SK-N-MC (cell line): Measurements from ENCODE around the gene KIAA0825.

Experiments
- DNase-seq: peaks from one replicate; pipeline ENCODE4 v3.0.0-alpha.2; 2011; ENCODE audit warnings: low read depth, low spot score
- H3K27ac ChIP-seq: fragments of 200-600 bp; sonication (generic); 2 replicates; pipeline ENCODE4 v1.5.1; 2016; ENCODE audit warnings: mixed run types
- H3K36me3 ChIP-seq: fragments of 200-600 bp; sonication (generic); 2 replicates; pipeline ENCODE4 v1.6.1; 2017; ENCODE audit warnings: antibody characterized with exemption, low read length, mixed read lengths; ENCODE audit not compliant: insufficient read depth
- H3K4me3 ChIP-seq: fragments of 200-600 bp; sonication (generic); 2 replicates; pipeline ENCODE4 v1.5.1; 2016
- H3K9ac ChIP-seq: fragments of 200-600 bp; sonication (generic); 2 replicates; pipeline ENCODE4 v1.8.0; 2017; ENCODE audit warnings: mixed run types, mixed read lengths; ENCODE audit not compliant: insufficient read length
- H3K9me3 ChIP-seq: fragments of 200-600 bp; sonication (generic); 2 replicates; pipeline ENCODE4 v1.6.1; 2017; ENCODE audit warnings: low read depth, mild to moderate bottlenecking, antibody characterized with exemption, low read length, moderate library complexity, mixed read lengths
- EZH2 ChIP-seq: fragments of 200-600 bp; sonication (generic); IDR thresholded peaks from one replicate; pipeline ENCODE4 v1.6.1; 2017; ENCODE audit warnings: antibody characterized with exemption
- FOXP2 ChIP-seq: optimal IDR thresholded peaks from 2 replicates; pipeline ENCODE3; 2011; ENCODE audit warnings: mild to moderate bottlenecking, moderate library complexity; ENCODE audit not compliant: insufficient read depth; ENCODE audit errors: extremely low read length, control extremely low read depth
- POLR2AphosphoS5 ChIP-seq: IDR thresholded peaks from 2 replicates; pipeline ENCODE4 v1.6.1; 2012; ENCODE audit warnings: mild to moderate bottlenecking, low read depth, low read length, borderline replicate concordance

Gene KIAA0825

GRCh38 chr5:94526706-94527105 lies 91.7 kb downstream of the KIAA0825 start:
- DNase-seq = no peak
- Histone ChIP-seq H3K4me3 (no peak overlapping the region), H3K27ac (no peak overlapping the region), H3K9ac (no peak overlapping the region), H3K9me3 (no peaks in the 10 kb centered on the region), H3K36me3 (no peaks in the 10 kb centered on the region)
- TF ChIP-seq FOXP2 (no peak), EZH2 (no peak), POLR2AphosphoS5 (no peak)

GRCh38 chr5:94524841-94525697 lies 93.3 kb downstream of the KIAA0825 start:
- H3K9me3 ChIP-seq = no peaks in the 10 kb centered on the region
- H3K4me3 ChIP-seq = no peak overlapping the region
- DNase-seq = peak; percentile 14

GRCh38 chr5:94523018-94523417 lies 95.4 kb downstream of the KIAA0825 start:
- TF ChIP-seq POLR2AphosphoS5 (no peak), FOXP2 (no peak), EZH2 (no peak)
- no peaks in the 10 kb centered on the region for H3K9me3 ChIP-seq

More at GRCh38 chr5:94524841-94525697, 93.3 kb downstream of the KIAA0825 start:
- no peak overlapping the region for H3K27ac ChIP-seq
- H3K36me3 ChIP-seq = no peaks in the 10 kb centered on the region
- no peak overlapping the region for H3K9ac ChIP-seq
- TF ChIP-seq POLR2AphosphoS5 (no peak), EZH2 (no peak), FOXP2 (no peak)

GRCh38 chr5:94522117-94522516 lies 96.3 kb downstream of the KIAA0825 start:
- H3K27ac ChIP-seq = no peak overlapping the region
- TF ChIP-seq FOXP2 = no peak
- no peak for TF ChIP-seq POLR2AphosphoS5
- no peak for TF ChIP-seq EZH2
- H3K9ac ChIP-seq = no peak overlapping the region
- no peak for DNase-seq
- no peaks in the 10 kb centered on the region for H3K9me3 ChIP-seq
- no peak overlapping the region for H3K4me3 ChIP-seq
- no peaks in the 10 kb centered on the region for H3K36me3 ChIP-seq

More at GRCh38 chr5:94523018-94523417, 95.4 kb downstream of the KIAA0825 start:
- no peaks in the 10 kb centered on the region for H3K36me3 ChIP-seq
- no peak overlapping the region for H3K27ac ChIP-seq
- peak overlapping the region; percentile 13 for H3K9ac ChIP-seq
- no peak for DNase-seq
- no peak overlapping the region for H3K4me3 ChIP-seq

- no peaks in the 10 kb centered on the region for H3K9me3 ChIP-seq
- no peak overlapping the region for H3K4me3 ChIP-seq
- TF ChIP-seq EZH2 = no peak
- no peak for TF ChIP-seq POLR2AphosphoS5
- TF ChIP-seq FOXP2 = no peak
- H3K27ac ChIP-seq = no peak overlapping the region
- H3K9ac ChIP-seq = no peak overlapping the region
- no peaks in the 10 kb centered on the region for H3K36me3 ChIP-seq
- no peak for DNase-seq
Measured at GRCh38 chr5:94517490-94518488, 100.6 kb downstream of the KIAA0825 start.

- Histone ChIP-seq H3K27ac (no peak overlapping the region), H3K9ac (no peak overlapping the region), H3K9me3 (no peaks in the 10 kb centered on the region), H3K4me3 (no peak overlapping the region), H3K36me3 (no peaks in the 10 kb centered on the region)
- TF ChIP-seq EZH2 = no peak
- TF ChIP-seq POLR2AphosphoS5 = no peak
- no peak for TF ChIP-seq FOXP2
- DNase-seq = no peak
Measured at GRCh38 chr5:94516148-94516547, 102.3 kb downstream of the KIAA0825 start.

- no peak overlapping the region for H3K9ac ChIP-seq
- no peak overlapping the region for H3K4me3 ChIP-seq
- no peaks in the 10 kb centered on the region for H3K36me3 ChIP-seq
- DNase-seq = no peak
- TF ChIP-seq FOXP2 (no peak), EZH2 (no peak), POLR2AphosphoS5 (no peak)
- no peak overlapping the region for H3K27ac ChIP-seq
- H3K9me3 ChIP-seq = no peaks in the 10 kb centered on the region
Measured at GRCh38 chr5:94508461-94509148, 109.8 kb downstream of the KIAA0825 start.
